HUES48 (cell line): ENCODE data around the gene CD40LG.

Experiments
- H3K27ac ChIP-seq: one replicate; pipeline ENCODE4 v1.7.0; 2013; ENCODE audit warnings: low read depth, low read length, inconsistent platforms
- H3K27me3 ChIP-seq: 2 replicates; pipeline ENCODE4 v1.6.1; 2013; ENCODE audit warnings: mild to moderate bottlenecking, low read length; ENCODE audit not compliant: control insufficient read depth, insufficient read depth
- H3K36me3 ChIP-seq: 2 replicates; pipeline ENCODE4 v1.6.1; 2013; ENCODE audit warnings: low read length; ENCODE audit not compliant: control insufficient read depth, insufficient read depth
- H3K4me1 ChIP-seq: 2 replicates; pipeline ENCODE4 v1.6.1; 2013; ENCODE audit warnings: mild to moderate bottlenecking, low read length; ENCODE audit not compliant: control insufficient read depth, insufficient read depth
- H3K4me3 ChIP-seq: 2 replicates; pipeline ENCODE4 v1.5.1; 2013; ENCODE audit warnings: mild to moderate bottlenecking, low read depth, low read length
- H3K9ac ChIP-seq: 2 replicates; pipeline ENCODE4 v1.6.1; 2013; ENCODE audit warnings: mild to moderate bottlenecking, low read depth, low read length, moderate library complexity
- H3K9me3 ChIP-seq: 2 replicates; pipeline ENCODE4 v1.6.1; 2013; ENCODE audit warnings: low read length; ENCODE audit not compliant: control insufficient read depth, insufficient read depth

CD40LG gene

GRCh38 chrX:136697156-136697555, 49.2 kb downstream of the CD40LG start:
- 0 out of 2 replicates have a peak, but pooled peaks cover 6% of the 10 kb centered on the region for H3K4me1 ChIP-seq
- H3K9me3 ChIP-seq: no peaks in the 10 kb centered on the region
- H3K9ac ChIP-seq: no peak overlapping the region
- no peaks in the 10 kb centered on the region for H3K27me3 ChIP-seq
- H3K36me3 ChIP-seq: no peaks in the 10 kb centered on the region
- no peak overlapping the region for H3K4me3 ChIP-seq
- no peak overlapping the region for H3K27ac ChIP-seq

GRCh38 chrX:136708348-136708747, 60.4 kb downstream of the CD40LG start:
- Histone ChIP-seq H3K4me1 (peaks cover 12% of the 10 kb centered on the region), H3K27me3 (no peaks in the 10 kb centered on the region), H3K9ac (no peak overlapping the region), H3K27ac (no peak overlapping the region), H3K36me3 (no peaks in the 10 kb centered on the region), H3K4me3 (no peak overlapping the region), H3K9me3 (no peaks in the 10 kb centered on the region)
